DMS 273 treated with DMSO at 0.1 percent for 48 hours (cell line): Measurements from ENCODE around the gene USP6NL.
"Not testable (repeated sequence)": the region's sequence is repeated elsewhere in the genome, so short reads cannot be mapped to it uniquely, and the experiment has no call there.

Experiments
- DNase-seq: peaks from one replicate; lab custom pipeline; 2025; lab: John Stamatoyannopoulos, UW

USP6NL gene

GRCh38 chr10:11611248-11612020 is at the start of gene USP6NL:
Gene USP6NL, minus strand, starts transcription at chr10:11611650. Its CDS starts 14,016 bp downstream, at chr10:11597634.
- DNase-seq = peak; percentile 27

GRCh38 chr10:11658801-11659368 is 47.4 kb upstream of the USP6NL start:
- DNase-seq = no peak

- no peak for DNase-seq
These were observed 44.4 kb upstream of the USP6NL start for GRCh38 chr10:11655836-11656235.

DNA sequence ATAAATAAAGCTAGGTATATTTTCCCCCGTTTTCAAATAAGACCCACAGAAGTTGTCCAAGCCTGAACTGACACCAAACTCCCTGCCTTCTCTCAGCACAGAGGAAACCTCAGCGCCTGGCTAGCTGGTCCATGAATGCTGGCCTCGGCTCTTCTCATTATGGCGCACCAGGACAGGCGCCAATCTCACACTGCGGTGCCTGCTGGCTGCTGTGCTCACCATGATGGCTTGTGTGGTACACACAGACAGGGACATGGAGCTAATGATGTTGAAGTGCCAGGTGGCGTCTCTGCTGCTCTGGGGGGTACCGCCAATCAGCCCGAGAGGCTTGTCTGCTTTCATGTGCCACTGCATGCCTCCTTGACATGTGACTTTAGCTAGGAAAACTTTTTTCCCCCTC is 43.2 kb upstream of the USP6NL start:
- no peak for DNase-seq

GRCh38 chr10:11653758-11654471 is 42.5 kb upstream of the USP6NL start:
- no peak for DNase-seq

GRCh38 chr10:11647676-11648075 is 36.2 kb upstream of the USP6NL start:
- DNase-seq = no peak

DNA sequence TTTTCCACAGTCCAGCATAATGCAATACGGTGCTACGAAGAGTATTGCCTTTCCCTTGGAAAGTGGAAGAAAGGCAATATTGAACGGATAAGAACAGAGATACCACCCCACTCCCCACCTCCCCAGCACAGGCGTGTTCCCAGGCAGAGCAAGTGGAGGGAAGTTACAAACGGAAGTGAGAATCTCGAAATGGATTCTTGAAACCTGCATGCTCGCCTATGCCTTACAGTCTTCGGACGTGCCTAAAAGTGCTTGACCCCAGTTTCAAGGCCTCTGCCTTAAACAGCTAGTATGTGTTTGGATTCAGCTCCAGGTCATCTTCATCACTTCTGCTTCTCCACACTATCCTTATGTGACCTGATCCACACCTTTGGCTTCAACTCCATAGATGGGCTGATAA is 35.0 kb upstream of the USP6NL start:
- DNase-seq = no peak

GRCh38 chr10:11643039-11643438 is 31.6 kb upstream of the USP6NL start:
- no peak for DNase-seq

DNA sequence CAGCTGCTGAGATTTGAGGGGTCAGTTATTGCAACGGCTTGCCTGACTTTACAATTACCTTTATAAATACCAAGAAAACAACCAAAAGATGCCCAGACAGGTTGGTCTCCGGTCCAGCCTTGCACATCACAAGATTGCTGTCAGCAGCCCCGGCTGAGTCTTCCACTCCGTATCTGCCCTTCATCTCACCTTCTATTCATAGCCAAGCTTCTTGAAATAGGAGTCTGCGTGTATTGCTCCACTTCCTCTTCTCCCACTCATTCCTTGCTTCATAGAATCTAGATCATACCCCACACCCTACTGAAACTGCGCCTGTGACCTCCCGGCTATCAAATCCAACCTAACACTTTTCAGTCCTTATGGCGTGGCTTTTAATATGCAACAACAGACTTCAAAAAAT is 31.1 kb upstream of the USP6NL start:
- no peak for DNase-seq

DNA sequence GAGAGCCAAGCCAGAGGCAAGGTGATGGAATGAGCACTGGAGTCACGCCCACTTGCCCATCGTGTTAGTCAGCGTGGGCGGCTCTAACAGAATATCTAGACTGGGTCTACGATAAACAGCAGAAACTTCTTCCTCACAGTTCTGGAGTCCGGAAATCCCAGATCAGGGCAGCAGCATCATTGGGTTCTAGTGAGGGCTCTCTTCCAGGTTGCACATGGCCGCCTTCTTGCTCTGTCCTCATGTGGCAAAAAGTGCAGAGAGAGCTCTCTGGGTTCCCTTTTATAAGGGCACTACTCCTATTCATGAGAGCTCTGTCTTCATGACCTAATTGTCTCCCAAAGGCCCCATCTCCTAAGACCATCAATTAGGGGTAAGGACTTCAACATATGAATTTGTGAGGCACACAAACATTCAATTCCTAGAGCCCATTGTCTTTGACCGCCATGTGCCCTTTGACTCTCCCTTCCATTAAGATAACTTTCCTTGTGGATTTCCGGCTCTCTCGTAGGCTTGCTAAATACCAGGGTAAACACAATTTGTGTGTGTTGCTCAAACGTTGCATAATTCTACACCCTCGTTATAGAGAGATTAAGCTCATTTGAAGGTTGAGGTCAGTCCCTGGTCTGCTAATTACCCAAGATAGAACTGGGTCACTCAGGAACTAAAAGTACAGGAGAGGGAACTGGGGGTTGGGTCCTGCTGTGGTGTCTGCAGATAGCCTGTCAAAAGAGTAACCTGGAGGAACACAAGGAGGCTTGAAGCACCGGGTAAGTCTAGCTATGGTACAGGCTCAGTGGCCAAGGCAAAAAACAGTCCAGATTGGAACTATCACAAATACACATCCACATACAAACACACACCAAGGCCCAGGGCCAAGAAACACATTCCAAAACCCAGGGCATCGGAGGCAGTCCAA is 28.7 kb upstream of the USP6NL start:
- no peak for DNase-seq

GRCh38 chr10:11639362-11639761 is 27.9 kb upstream of the USP6NL start:
- no peak for DNase-seq

DNA sequence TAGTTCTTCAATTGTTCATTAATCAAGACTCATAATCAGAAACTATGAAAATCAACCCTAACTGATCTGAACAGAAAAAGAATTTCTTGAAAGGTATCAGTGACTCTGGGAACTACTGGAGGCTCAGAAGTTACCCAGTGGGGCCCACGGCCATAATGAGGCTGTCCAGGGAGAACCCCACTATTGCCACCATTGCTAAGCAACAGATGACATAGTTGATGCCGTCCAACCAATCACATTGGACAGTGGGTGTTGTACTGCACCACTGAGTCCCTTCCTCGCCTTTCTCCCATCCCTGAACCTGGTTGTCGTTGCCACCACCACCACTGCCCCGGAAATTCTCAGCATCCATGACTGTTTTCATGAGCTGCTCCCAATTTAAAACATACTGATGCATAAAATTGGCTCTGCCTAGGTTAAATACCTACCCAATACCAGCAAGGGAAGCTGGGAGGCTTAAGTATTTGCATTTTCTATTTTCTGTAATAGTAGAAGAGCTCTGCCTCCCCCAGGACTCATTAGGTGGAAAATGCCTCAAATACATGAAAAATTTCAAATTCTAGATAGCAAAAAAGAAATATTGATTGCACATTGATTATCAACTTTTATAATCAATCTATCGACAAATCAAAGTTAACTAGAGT is 26.7 kb upstream of the USP6NL start:
- DNase-seq = no peak

GRCh38 chr10:11636697-11637303 is 25.4 kb upstream of the USP6NL start:
- DNase-seq = no peak

DNA sequence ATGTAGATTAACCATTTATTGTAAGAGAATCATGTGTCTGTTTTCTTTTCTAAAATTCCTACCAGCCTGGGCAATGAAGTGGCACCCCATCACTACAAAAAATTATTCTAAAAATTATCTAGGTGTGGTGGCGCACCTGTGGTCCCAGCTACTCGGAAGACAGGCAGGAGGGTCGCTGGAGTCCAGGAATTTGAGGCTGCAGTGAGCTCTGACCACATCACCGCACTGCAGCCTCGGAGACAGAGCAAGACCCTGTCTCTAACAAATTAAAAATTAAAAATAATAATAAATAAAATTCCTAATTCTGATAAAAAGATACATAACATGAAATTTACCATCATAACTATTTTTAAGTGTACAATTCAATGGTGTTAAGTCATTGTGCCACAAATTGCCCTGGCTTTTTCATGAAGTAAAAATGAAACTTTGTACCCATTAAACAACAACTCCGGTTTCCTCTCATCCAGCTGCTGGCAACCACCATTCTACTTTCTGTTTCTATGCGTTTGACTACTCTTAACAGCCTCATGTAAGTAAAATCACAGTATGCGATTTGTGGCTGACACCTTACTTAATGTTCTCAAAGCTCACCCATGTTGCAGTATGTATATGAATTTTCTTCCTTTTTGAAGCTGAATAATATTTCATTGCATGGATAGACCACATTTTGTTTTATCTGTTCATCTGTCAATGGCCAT is 20.6 kb upstream of the USP6NL start:
- no peak for DNase-seq

DNA sequence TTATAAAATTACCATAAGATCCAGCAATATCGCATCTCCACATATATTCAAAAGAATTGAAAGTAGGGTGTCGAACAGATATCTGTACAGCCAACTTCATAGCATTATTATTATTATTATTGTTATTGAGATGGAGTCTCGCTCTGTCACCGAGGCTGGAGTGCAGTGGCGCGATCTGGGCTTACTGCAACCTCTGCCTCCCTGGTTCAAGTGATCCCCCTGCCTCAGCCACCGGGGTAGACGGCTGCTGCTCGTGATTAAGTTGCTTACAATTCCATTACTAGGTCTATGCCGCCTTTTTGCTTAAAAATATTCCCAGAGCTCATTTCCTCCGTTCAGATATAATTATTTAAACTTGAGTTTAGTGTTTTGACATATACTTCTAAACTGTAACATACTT is 19.8 kb upstream of the USP6NL start:
- DNase-seq = no peak

DNA sequence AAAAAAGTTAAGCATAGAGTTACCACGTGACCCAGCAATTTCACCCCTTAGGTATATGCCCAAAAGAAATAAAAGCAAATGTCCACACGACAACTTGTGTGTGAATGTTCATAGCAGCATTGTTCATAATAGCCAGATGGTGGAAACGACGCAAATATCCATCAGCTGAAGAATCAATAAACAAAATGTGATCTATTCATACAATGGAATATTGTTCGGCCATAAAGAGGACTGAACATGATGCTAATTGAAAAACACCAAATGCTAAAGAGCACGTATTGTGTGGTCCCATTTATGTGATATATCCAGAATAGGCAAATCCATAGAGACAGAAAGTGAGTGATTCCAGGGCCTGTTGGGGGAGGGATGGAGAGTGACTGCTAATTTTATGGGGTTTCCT is 18.3 kb upstream of the USP6NL start:
- no peak for DNase-seq

- not testable (repeated sequence) for DNase-seq
These were observed 16.5 kb upstream of the USP6NL start for GRCh38 chr10:11627941-11628340.

DNA sequence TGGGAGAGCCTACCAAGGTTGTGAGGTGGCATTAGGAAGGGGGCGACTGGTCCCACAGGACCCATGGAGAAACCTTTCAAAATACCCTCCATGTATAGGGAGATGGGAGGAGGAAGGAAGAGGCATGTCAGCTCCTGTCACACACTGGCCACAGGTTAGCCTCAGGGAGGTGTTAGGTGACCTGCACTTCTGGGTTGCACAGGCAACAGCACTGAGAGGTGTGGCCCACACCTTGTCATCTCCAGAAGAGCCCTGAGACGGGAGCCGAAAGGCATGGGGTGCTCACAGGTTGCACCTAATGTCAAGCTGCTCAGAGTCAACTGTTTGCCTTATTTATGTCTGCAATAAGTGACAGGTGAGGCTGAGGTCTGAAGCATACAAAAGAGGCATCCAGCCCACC is 14.6 kb upstream of the USP6NL start:
- no peak for DNase-seq

DNA sequence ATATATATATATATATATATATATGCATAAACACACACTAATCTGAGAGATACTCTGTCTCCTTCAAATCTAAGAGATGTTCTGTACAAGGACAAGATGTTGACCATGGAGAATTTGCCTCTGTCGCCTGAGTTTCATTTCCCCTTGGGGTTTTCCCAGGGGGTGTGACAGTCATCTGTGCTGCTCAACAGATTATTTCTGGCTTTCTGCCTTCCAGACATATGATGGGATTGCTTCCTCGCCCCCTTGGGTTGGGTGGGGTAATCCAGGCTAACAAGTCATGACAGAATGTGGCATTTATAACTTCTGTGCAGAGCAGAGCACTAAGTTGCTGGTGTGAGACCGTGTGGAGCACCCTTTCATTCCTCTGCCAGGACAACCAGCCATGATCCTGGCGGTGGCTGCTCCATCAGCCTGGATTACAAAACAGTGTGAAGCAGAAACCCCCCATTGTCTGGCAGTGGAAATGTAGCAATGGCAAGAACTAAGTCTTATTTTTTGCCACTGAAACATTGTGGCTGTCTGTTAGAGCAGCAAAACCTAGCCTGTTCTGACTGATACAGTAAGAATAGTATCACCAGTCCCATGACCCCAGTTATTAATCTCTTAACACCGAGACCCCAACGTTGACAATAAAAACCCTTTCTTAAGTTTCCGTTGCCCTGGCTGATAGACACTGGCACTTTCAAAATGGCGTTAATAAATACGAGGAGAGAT is 13.7 kb upstream of the USP6NL start:
- no peak for DNase-seq

- no peak for DNase-seq
These were observed 5.8 kb upstream of the USP6NL start for GRCh38 chr10:11617233-11617632.
